GM20000 (cell line): ENCODE data around the gene DDI2.

Source experiments
- DNase-seq: peaks from one replicate; pipeline ENCODE4 v3.0.0; 2012; ENCODE audit warnings: low spot score
- CTCF ChIP-seq: IDR thresholded peaks from 2 replicates; pipeline ENCODE4 v1.5.1; 2012; ENCODE audit warnings: mild to moderate bottlenecking, control low read depth; ENCODE audit errors: extremely low read depth, missing control alignments

The DDI2 gene

GRCh38 chr1:15718199-15718601 is 100.9 kb downstream of the DDI2 start:
- TF ChIP-seq CTCF: no peak
- no peak for DNase-seq
